ENCODE results near the gene MARF1. TPM values are rescaled to one million over a fixed set of nuclear protein-coding genes. Genes with fewer than 3 reads are reported as not detected.
"Not testable (repeated sequence)": the region's sequence is repeated elsewhere in the genome, so short reads cannot be mapped to it uniquely, and the experiment has no call there.

MARF1 gene
- polyA plus RNA-seq, 1 donor = 36.0 TPM

DNA sequence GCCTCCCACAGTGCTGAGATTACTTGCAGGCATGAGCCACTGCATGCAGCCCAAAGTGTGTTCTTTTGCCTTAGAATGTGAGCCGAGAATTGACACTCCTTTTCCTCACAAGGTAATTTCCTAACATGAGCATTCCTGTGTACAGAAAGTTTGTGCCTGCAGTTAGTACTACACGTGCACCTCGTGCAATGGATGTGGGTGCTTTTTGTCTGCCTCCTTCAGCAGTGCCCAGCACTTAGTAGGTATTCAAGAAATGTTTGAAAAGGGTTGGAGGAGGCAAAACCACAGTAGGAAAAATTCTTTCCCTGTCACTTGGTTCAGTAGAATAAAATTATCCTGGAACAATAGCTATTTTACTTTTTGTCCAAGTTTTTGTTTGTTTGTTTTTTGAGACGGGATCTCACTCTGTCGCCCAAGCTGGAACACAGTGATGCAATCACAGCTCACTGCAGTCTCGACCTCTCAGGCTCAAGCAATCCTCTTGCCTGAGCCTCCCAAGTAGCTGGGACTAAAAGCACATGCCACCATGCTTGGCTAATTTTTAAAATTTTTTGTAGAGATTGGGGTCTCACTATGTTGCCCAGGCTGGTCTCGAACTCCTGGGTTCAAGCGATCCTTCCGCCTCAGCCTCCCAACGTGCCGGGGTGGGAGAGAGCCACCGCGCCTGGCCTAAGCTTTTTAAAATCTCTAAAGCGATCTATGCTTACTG lies 9.5 kb upstream of the MARF1 start:
- no peak for DNase-seq (ENCODE audit: low read depth)

DNA sequence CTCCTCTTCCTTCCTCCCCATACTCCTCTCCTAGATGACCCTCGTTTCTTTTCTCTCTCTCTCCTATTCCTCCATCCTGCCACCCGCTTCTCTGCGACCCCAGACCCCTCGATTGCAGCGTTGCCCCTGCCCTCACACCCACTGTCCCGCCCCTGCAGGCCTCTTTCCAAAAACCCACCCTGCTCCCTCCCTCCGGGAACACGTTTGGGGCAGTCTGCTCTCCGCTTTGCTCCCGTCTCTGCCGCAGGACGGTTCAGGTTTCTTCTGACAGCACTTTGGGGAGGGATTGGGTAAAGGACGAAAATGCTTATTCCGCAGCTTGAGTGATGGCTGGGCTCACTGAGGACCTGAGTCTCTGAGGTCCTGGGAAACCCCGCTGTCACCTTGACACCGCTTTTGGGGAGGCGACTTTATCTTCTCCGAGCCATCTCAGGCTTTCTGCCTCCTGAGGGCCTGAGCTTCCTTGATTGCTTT lies 7.8 kb upstream of the MARF1 start:
- no peak for DNase-seq (ENCODE audit: low read depth)

DNA sequence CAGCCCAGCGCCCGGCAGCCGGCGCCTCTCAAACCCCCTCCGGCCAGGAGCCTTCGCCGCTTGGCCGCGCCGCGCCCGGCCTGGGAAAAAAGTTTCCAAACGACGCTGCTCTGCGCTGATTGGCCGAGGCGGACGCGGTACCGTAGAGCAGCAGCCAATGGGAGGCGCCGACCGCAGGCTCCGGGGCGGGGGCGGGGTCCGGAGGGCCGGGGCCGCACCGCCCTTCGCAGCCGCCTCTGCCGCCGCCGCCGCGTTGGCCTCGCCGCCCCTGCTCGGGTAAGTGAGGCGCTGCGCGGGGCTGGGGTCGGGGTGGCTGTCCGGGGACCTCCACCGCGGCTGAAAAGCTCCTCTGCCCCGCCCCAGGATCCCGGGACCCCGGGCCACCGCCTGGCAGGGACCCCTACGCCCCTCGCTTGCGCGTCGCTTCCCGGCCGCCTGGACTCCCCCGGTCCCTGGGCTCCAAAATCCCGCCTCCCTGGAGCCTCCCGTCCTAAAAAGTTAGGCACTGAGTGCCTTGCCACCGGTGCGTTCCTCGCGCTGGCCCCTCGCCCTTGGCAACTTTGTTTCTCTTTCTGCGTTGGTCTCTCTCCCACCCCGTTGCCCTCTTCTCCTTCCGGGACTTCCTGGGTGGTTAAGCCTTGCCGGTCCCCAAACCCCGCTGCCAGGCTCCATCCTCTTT lies 7.2 kb upstream of the MARF1 start, which contains the start of gene NDE1:
Gene NDE1, plus strand, starts transcription at position 227 of the 679 bp plus-strand sequence. CDS start 14,534 bp downstream, outside the sequence.
- peak; percentile 75 for DNase-seq (ENCODE audit: low read depth)

DNA sequence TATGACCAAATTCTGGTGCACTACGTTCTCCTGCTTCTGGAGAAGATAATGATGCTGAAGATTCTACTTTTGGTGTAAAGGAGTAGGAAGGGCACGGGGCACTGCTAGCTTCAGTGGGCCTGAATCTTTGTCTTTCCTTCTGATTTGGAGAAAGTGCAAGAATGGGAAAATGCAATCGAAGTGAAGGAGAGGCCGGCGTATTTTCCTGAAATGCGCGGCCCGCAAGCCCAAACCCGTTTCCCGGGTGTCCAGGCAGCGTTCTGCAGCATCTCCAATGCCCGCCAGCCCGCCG lies 6.7 kb upstream of the MARF1 start:
- no peak for DNase-seq (ENCODE audit: low read depth)

DNA sequence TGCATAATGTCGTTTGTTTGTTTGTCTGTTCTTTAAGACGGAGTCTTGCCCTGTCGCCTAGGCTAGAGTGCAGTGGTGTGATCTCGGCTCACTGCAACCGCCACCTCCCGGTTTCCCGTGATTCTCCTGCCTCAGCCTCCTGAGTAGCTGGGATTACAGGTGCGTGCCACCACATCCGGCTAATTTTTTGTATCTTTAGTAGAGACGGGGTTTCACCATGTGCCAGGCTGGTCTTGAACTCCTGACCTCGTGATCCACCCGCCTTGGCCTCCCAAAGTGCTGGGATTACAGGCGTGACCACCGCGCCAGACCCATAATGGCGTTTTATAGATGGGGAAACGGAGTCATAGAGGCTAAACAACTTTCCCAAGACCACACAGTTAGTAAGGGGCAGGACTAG lies 6.4 kb upstream of the MARF1 start:
- not testable (repeated sequence) for DNase-seq (ENCODE audit: low read depth)

DNA sequence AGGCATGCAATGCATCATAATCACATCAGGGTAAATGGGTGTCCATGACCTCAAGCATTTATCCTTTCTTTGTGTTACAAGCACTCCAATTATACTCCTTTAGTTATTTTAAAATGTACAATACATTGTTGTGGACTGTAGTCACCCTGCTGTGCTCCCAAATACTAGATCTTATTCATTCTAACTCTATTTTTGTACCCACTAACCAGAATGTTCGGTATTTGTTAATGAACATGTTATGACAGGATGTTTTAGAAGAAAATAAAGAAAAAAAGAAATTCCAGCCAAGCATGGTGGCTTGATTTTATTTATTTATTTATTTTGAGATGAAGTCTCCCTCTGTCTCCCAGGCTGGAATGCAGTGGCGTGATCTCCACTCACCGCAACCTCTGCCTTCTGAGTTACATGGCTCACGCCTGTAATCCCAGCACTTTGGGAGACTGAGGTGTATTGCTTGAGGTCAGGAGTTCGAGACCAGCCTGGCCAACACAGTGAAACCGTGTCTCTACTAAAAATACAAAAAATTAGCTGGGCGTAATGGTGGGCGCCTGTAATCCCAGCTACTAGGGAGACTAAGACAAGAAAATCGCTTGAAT lies 5.3 kb upstream of the MARF1 start:
- DNase-seq (ENCODE audit: low read depth) = no peak

DNA sequence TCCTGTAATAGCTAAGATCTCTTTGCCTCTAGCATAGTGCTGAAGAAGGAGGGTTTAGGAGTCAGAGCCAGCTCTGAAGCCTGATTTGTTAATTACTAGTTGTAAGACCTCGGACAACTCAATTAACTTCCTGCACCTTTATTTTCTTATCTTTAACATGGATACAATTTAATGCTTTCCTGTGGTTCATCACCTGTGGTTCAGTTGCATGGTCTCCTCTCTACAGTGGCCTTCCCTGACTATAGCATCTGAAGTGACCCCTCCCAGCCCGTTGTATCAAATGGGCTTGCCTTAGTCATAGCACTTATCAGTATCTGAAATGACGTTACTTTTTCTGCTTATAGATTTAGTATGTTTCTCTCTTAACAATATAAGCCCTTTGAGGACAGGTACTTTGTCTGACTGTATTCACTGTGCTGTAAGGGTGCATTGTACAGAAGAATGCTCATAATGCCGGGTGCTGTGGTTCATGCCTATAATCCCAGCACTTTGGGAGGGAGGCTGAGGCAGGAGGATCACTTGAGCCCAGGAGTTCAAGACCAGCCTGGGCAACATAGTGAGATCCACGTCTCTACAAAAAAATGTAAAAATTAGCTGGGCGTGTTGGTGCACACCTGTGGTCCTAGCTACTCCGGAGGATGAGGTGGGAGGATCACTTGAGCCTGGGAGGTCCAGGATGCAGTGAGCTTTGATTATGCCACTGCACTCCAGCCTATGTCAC lies 4.5 kb upstream of the MARF1 start:
- no peak for DNase-seq (ENCODE audit: low read depth)

DNA sequence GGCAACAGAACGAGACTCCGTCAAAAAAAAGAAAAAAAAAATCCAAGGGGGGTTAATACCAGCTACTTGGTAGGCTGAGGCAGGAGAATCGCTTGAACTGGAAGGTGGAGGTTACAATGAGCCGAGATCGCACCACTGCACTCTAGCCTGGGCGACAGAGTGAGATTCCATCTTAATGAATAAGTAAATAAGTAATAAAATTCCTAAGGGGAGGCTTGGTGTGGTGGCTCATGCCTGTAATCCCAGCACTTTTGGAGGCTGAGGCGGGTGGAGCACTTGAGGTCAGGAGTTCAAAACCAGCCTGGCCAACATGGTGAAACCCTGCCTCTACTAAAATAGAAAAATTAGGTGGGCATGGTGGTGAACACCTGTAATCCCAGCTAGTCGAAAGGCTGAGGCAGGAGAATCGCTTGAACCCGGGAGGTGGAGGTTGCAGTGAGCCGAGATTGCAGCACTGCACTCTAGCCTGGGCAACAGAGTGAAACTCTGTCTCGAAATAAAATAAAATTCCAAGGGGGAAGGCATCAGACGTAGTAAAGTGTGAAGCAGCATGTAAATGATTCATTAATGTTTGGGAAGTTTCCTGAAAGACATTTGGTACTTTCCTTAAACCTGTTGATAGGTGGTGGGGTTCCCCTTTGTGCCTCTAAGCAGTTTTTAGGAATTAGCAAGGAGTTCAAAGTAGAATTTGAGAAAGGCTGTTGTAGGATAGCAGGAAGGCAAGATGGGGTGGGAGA lies 3.8 kb upstream of the MARF1 start:
- not testable (repeated sequence) for DNase-seq (ENCODE audit: low read depth)

DNA sequence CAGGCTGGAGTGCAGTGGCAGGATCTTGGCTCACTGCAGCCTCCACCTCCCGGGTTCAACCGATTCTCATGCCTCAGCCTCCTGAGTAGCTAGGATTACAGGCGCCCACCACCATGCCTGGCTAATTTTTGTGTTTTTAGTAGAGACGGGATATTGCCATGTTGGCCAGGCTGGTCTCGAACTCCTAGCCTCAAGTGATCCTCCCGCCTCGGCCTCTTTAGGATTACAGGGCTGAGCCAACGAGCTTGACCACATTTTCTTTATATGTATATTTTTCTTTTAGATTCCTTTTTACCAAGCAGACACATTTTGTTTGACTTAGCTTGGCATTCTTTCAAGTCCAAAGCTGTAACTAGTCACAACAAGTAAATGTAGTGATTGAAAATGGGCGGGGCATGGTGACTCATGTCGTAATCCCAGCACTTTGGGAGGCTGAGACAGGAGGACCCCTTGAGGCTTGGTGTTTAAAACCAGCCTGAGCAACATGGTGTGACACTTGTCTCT lies 2.1 kb upstream of the MARF1 start:
- DNase-seq (ENCODE audit: low read depth) = not testable (repeated sequence)

DNA sequence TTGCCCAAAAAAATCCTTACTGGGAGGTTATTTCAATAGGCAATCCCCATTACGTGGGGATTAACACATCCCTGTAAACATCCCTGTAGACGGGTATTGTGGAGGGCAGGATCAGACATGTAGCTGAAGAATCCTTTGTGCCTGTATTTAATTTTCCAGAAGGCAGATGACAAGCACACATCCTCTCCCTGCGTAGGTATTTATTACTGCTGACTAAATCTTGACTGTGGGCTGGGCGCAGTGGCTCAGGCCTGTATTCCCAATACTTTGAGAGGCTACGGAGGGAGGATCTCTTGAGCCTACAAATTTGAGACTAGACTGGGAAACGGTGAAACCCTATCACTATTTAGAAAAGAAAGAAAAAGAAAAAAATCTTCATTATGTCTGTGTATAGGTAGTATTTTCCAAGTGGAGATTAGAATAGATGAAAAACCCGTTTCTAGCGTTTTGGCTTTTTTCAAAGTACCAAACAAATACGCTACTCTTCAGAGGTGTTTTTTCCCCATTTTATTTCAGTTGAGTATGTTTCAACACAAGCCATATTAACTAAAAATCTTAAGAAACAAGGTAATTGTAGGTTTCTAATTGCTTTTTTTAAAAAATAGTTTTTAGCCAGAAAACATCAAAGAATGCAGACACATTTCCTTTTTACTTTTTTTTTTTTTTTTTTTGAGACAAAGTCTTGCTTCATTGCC lies 1.5 kb upstream of the MARF1 start:
- DNase-seq (ENCODE audit: low read depth) = no peak

DNA sequence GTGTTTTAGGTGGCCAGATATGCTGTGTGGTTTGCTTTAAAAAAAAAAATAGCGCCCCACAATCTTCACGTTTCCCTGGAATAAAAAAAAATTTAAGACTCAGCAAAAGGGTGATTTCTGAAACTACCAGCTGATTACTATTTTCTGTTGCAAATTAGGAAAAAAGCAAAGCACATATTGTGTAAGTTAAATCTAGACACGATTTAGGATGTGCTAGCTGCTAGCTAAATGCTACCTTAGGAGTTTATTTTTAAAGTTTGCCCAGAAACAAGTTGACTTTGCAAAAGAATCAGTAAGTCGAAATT lies 944 bp upstream of the MARF1 start:
- DNase-seq (ENCODE audit: low read depth) = no peak

DNA sequence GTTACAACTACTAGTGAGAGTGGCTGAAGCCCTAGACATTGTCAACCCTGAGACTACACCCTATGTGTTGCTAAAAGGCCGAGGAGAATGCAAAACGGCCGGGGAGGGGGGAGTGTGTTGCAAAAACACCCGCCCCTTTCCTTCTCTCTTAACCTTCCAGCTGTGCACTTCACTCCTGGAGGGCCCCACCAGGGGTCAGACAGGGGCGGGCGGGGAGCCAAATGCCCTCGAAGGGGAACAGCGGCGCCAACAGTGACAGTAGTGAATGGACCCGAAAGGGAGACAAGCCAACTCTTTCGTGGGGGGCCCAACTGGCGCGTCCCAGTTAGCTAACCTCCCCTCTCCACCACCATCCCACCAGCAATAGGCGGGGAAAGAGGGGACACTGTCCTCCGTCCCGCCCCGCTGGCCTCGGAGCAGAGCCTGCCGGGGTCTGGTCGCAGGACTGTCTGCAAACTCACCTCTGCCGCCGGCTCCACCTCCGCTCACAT lies 352 bp downstream of the MARF1 start:
- no peak for DNase-seq (ENCODE audit: low read depth)

DNA sequence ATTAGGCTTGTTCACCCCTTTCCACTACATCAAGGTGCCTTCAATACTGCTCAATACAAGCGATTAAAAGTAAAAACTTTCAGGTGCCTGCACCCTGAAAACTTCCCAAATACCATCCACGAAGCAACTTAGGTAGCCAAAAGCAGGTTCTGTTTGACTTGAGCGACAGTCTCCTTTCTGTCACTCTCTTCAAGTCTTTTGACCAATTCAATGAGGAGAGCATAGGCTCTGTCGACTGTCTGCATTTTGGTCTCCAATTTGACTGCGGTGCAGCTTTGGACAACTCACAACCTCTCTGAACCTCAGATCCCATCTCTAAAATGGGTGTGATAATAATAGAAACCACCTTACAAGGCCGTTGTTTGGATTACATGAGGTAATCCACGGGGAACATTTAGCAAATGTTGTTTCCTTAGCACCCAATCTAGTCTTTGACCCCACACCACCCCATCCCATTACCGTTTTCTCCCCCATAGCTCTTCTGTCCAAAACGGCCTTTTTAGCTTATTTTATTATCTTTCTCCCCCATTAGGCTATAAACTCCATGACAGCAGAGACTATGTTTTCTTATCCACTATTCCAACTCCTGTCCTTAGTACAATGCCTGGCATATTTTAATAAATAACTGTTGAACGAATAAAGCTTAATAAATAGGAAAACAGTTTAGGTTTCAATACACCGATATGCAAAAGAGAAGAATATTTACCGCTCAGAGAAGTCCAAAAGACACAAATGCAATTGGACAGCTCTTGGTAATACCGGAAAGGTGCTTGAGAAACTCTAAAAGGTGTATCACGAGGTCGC lies 999 bp downstream of the MARF1 start:
- no peak for DNase-seq (ENCODE audit: low read depth)

DNA sequence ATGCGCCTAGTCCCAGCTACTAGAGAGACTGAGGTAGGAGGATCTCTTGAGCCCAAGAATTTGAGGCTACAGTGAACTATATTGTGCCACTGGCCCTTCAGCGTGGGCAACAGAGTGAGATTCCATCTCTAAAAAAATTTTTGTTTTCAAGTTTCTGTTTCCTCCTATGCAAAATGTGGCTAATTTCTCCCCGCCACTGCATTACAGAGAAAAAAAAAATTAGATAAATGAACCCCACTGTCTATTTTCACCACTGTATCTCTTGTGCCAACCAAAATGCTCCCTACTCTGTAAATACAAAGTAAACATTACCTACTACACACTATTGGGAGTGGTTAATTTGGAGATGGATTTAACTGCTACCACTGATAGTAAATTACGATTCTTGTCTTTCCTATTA lies 2.0 kb downstream of the MARF1 start:
- DNase-seq (ENCODE audit: low read depth) = no peak

DNA sequence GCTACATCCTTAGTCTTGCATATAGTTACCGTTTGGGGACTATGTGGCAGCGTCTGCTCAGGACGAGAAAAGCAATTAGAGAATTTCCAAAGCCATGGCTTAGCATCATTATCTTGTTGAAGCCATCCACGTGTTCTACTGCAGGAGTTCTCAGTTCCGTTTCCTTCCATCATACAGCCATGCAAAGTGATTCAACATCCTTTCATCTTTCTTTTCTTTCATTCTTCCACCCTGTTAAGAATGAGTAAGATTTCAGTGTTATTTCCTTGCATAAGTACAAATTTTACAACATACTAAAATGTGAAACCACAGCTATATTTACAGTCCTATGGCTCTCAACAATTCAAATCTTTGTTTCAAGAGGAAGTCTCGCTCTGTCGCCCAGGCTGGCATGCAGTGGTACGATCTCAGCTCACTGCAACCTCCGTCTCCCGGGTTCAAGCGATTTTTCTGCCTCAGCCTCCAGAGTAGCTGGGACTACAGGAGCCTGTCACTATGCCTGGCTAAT lies 3.8 kb downstream of the MARF1 start:
- no peak for DNase-seq (ENCODE audit: low read depth)

DNA sequence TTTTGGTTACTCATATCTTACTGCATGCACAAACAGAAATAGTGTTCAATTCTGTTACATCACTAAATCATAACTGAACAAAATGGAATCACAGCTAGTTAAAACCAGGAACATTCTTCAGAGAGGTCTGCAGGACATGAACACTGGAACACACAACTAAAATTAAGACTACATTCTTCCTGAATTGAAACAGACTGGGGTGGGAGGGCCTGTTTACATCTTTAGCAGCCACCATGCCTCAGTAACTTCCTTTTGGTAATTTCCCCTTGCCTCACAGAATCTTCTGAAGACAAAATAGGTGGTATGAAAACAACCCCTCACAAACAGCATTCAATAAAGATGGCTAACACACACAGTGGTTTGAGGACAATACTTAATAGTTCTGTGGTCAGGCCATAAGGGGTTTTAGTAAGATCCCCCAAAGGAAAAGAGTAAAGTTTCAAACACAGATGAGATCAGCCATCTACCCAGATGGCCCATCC lies 6.5 kb downstream of the MARF1 start:
- no peak for DNase-seq (ENCODE audit: low read depth)

DNA sequence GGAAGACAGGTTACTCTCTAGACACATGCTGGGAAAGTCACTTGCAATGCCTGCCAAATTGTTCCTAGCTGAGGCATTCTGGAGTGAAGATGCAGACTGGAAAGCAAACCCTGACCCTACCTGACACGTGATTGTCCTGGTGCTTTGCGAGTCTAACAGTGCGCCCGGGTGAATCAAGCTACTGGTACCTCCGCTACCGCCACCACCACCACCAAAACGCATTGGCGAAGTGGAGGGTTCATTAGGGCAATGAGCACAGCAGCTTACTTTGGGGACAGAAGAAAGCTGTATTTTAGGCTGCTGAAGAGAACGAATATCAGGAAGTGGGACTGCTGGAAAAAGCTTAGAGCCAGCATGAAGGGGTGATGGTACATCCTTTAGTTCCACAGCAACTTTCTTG lies 7.0 kb downstream of the MARF1 start:
- DNase-seq (ENCODE audit: low read depth) = no peak

DNA sequence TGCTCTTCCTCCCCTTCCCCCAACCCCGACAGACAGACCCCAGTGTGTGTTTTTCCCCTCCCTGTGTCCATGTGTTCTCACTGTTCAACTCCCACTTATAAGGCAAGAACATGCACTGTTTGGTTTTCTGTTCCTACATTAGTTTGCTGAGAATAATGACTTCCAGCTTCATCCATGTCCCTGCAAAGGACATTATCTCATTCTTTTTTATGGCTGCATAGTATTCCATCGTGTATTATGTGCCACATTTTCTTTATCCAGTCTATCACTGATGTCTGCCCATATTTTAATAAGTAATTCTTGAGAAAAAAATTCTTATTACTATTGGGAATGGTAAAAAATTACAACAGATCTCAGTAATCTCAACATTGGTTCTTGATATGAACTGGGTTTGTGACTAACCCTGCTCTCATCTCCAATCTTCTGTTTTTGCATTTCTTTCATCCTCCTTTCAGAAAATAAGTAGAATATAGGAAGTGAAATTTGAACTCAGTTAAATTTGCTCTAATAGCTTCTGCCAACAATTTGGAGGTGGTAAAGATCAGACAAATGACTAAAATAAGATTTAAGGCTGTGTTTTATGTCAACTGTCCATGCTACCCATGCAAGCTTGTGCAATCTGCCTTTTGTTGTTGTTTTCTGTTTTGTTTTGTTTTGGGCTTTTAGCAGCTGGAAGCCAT lies 11.1 kb downstream of the MARF1 start:
- DNase-seq (ENCODE audit: low read depth) = no peak

DNA sequence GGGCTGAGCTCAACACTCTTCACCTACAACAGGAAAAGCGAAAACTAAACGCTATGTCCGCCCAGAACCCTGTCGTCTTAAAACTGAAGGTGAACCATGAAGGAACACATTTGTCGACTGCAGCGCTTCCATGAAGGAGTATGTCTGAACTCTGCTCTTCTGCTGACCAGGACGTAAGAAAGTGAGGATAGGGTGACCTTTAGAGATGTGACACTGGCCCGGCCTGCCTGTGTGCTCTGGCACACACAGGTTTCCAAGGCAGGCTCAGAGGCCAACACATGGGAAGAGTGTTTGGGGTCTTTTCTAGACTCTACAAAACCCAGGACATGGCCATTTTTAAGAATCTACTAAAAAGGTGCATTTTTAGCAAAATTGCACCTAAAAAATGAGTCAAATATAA lies 21.1 kb downstream of the MARF1 start:
- DNase-seq (ENCODE audit: low read depth) = no peak
